GM12878 (cell line): ENCODE results near the gene ATP6V1F. TPM values are rescaled to one million over a fixed set of nuclear protein-coding genes. Genes with fewer than 3 reads are reported as not detected.

ENCODE experiments used
- ATAC-seq: fragments of 200-7000 bp; cut with Tn5 transposase; 3 replicates; pipeline ENCODE4 v1.9.1; 2020; ENCODE audit warnings: mild to moderate bottlenecking, moderate library complexity
- BruUV-seq: library from RNA; stranded (reverse); fragments of 400-500 nt; replicated peaks from 2 replicates; lab custom pipeline; 2021; lab: Mats Ljungman, UMichigan
- CTCF ChIA-PET: fragments of 300-600 bp; sonication (Branson Sonifier 250); formaldehyde crosslinking; extraction: SDS; loops from one replicate; lab custom pipeline; 2021; ENCODE audit warnings: inconsistent platforms; lab: Yijun Ruan, JAX
- POLR2A ChIA-PET: fragments of 350-600 bp; formaldehyde crosslinking; extraction: SDS; loops from one replicate; lab custom pipeline; 2021; ENCODE audit warnings: inconsistent platforms; lab: Charles Lee
- RAD21 ChIA-PET: fragments of 300-600 bp; sonication (Branson Sonifier 250); formaldehyde crosslinking; loops from one replicate; lab custom pipeline; 2023; ENCODE audit warnings: antibody characterized with exemption; ENCODE audit not compliant: unreplicated experiment; lab: Charles Lee
- SMC1A ChIA-PET: fragments of 300-600 bp; sonication (Branson Sonifier 250); formaldehyde crosslinking; loops from one replicate; lab custom pipeline; 2023; ENCODE audit not compliant: unreplicated experiment, uncharacterized antibody; lab: Charles Lee
- DNase-seq: peaks from one replicate; pipeline ENCODE4 v3.0.0-alpha.2; 2011; ENCODE audit warnings: low read depth, low spot score
- FAIRE-seq: peaks from 3 replicates; lab custom pipeline; 2011; peaks lifted over from hg19 to GRCh38; lab: Jason Lieb, UNC
- H2AFZ ChIP-seq: 2 replicates; pipeline ENCODE4 v1.6.0; 2011; ENCODE audit warnings: low read depth, low read length, control low read depth; ENCODE audit not compliant: control insufficient read depth
- H3K27ac ChIP-seq: 2 replicates; pipeline ENCODE4 v1.5.1; 2011; ENCODE audit warnings: control low read depth; ENCODE audit not compliant: control insufficient read depth, insufficient read depth
- H3K27me3 ChIP-seq, 2 experiments: replicated peaks in 1 of 2; 2 replicates each; pipeline versions ENCODE4 v1.6.0 to v1.6.1; 2011; ENCODE audit warnings: low read length in 1 of 2; ENCODE audit not compliant: control insufficient read depth in 2 of 2, insufficient read depth in 2 of 2
- H3K36me3 ChIP-seq, 2 experiments: 2 replicates each; pipeline ENCODE4 v1.5.1; 2011; ENCODE audit warnings: low read length in 1 of 2; ENCODE audit not compliant: control insufficient read depth in 2 of 2, insufficient read depth in 2 of 2
- H3K4me1 ChIP-seq: 2 replicates; pipeline ENCODE4 v1.6.1; 2011; ENCODE audit warnings: mild to moderate bottlenecking, low read length, moderate library complexity, mixed read lengths; ENCODE audit not compliant: control insufficient read depth, insufficient read depth
- H3K4me2 ChIP-seq: 2 replicates; pipeline ENCODE4 v1.6.0; 2011; ENCODE audit warnings: control low read depth; ENCODE audit not compliant: control insufficient read depth, insufficient read depth
- H3K4me3 ChIP-seq: fragments of 200-600 bp; sonication (generic); 2 replicates; pipeline ENCODE4 v1.5.1; 2016
- H3K79me2 ChIP-seq: 2 replicates; pipeline ENCODE4 v1.6.0; 2011; ENCODE audit warnings: low read length; ENCODE audit not compliant: control insufficient read depth, insufficient read depth
- H3K9ac ChIP-seq: 2 replicates; pipeline ENCODE4 v1.8.0; 2011; ENCODE audit warnings: low read length, control low read depth, mixed read lengths; ENCODE audit not compliant: control insufficient read depth, insufficient read depth
- H3K9me3 ChIP-seq: replicated peaks from 3 replicates; pipeline ENCODE4 v1.5.1; 2011; ENCODE audit warnings: mild to moderate bottlenecking, low read length; ENCODE audit not compliant: control insufficient read depth, insufficient read depth
- H4K20me1 ChIP-seq: 2 replicates; pipeline ENCODE4 v1.6.0; 2011; ENCODE audit not compliant: control insufficient read depth, insufficient read depth
- BCLAF1 ChIP-seq: fragments of 450-650 bp; IDR thresholded peaks from 2 replicates; pipeline ENCODE4 v1.6.1; 2017; ENCODE audit warnings: antibody characterized with exemption, mild to moderate bottlenecking, moderate library complexity
- E4F1 ChIP-seq: fragments of 450-650 bp; IDR thresholded peaks from 2 replicates; pipeline ENCODE4 v1.6.1; 2018; ENCODE audit warnings: borderline replicate concordance, mild to moderate bottlenecking; ENCODE audit not compliant: partially characterized antibody
- NR2F1 ChIP-seq: fragments of 450-650 bp; conservative IDR thresholded peaks from 2 replicates; pipeline ENCODE4 v1.6.1; 2017; ENCODE audit warnings: mild to moderate bottlenecking
- NRF1 ChIP-seq: conservative IDR thresholded peaks from 2 replicates; pipeline ENCODE4 v1.6.1; 2011; ENCODE audit warnings: mild to moderate bottlenecking, low read depth, low read length, improper control_type of control experiment
- YBX1 ChIP-seq: fragments of 450-650 bp; IDR thresholded peaks from 2 replicates; pipeline ENCODE4 v1.6.1; 2016; ENCODE audit warnings: antibody characterized with exemption
- ZNF592 ChIP-seq: fragments of 450-650 bp; IDR thresholded peaks from 2 replicates; pipeline ENCODE4 v1.6.1; 2017; ENCODE audit warnings: mild to moderate bottlenecking, moderate library complexity
- WGBS: methylation state at CpG from one replicate; pipeline ENCODE4 v1.1.6; 2016; ENCODE audit warnings: low lambda C conversion rate; ENCODE audit not compliant: insufficient replicate concordance, insufficient coverage; ENCODE audit errors: missing lambda C conversion rate; 5-methylcytosine and 5-hydroxymethylcytosine counted together
- in situ Hi-C: fragments of 300-500 bp; cut with MboI; formaldehyde crosslinking; loops from 9 replicates; pipeline ENCODE4 v1.14.3; 2018; ENCODE audit warnings: mixed read lengths
- intact Hi-C: fragments of 100-400 bp; cut with micrococcal nuclease; formaldehyde crosslinking; loops from one replicate; pipeline ENCODE4 v1.14.2; 2022; ENCODE audit not compliant: unreplicated experiment
- polyA plus RNA-seq, 11 experiments: library from polyadenylated mRNA; depleted of rRNA in 4 of 11; unstranded in 6 of 11; stranded (reverse) in 5 of 11; fragments of >200 nt; fragmentation: Nextera tagmentation in 4 of 11; fragmentation: Illumina TruSeq in 1 of 11; extraction: Ambion mirVana in 4 of 11; extraction: Trizol in 1 of 11; gene quantifications; 1 replicate in 1 of 11; 2 replicates in 10 of 11; pipeline versions ENCODE4 v1.2.1 to v1.2.3, GENCODE V29; 2011 to 2016; ENCODE audit warnings: inconsistent platforms in 2 of 11, missing spikeins in 2 of 11, low read depth in 1 of 11
- total RNA-seq, 4 experiments: library from RNA; depleted of rRNA in 3 of 4; stranded (reverse); fragments of >200 nt in 3 of 4; fragmentation: Illumina TruSeq in 1 of 4; extraction: Trizol in 1 of 4; gene quantifications; 2 replicates each; pipeline versions ENCODE4 v1.2.1 to v1.2.3, GENCODE V29; 2013 to 2021

ATP6V1F gene
- total and polyA plus RNA-seq, 10 of the 15 experiments (the other 5 are each of a cell fraction or from before 2014, with no cell fraction given) = 111 to 343 (median 203) TPM

- Histone ChIP-seq H3K27ac (no peak overlapping the region), H3K27me3 (no peaks in the 10 kb centered on the region), H3K9ac (no peak overlapping the region), H3K4me3 (no peak overlapping the region), H4K20me1 (no peaks in the 10 kb centered on the region), H3K79me2 (no peaks in the 10 kb centered on the region), H3K9me3 (no peaks in the 10 kb centered on the region; the same call in 2 of the 3 replicates), H3K4me1 (peaks cover 10% of the 10 kb centered on the region), H3K36me3 (no peaks in the 10 kb centered on the region), H2AFZ (no peak overlapping the region), H3K4me2 (no peak overlapping the region)
- ATAC-seq = no peak
- CTCF ChIA-PET = interaction anchor here (0.7 to 6.2 kb wide), 6 partner anchors 17 to 309 kb away, joined by 3 to 44 read pairs (median 4); no protein-coding TSS in a partner anchor
- no peak for DNase-seq
- no TSS peak for BruUV-seq
- SMC1A ChIA-PET = interaction anchor here (0.8 to 2.3 kb wide), 7 partner anchors 12 to 228 kb away, joined by 3 to 9 read pairs (median 3); partner anchors contain the start of gene GARIN1A
- FAIRE-seq = no peak
- RAD21 ChIA-PET = interaction anchor here (1.0 to 1.1 kb wide), 3 partner anchors 14 to 314 kb away, joined by 3 read pairs; no protein-coding TSS in a partner anchor
- 35% methylated on average over 1 of the region's 1 CpG for WGBS
- POLR2A ChIA-PET = interaction anchor here (0.6 kb wide), 1 partner anchor 43 kb away, joined by 4 read pairs; no protein-coding TSS in a partner anchor
- intact Hi-C loops (no loop called here), in situ Hi-C loops (no loop called here)
- TF ChIP-seq NRF1 (no peak), BCLAF1 (no peak), E4F1 (no peak), ZNF592 (no peak), YBX1 (no peak), NR2F1 (no peak)
Observed at GRCh38 chr7:128900237-128900636, 37.6 kb downstream of the ATP6V1F start.
